Hepatocyte (in vitro differentiated cells): ENCODE results near the gene SCRN2.

Experiments used
- EZH2 ChIP-seq: fragments of 200-600 bp; sonication (generic); IDR thresholded peaks from 2 replicates; pipeline ENCODE4 v1.6.1; 2016; ENCODE audit warnings: antibody characterized with exemption, mild to moderate bottlenecking, borderline replicate concordance
- EZH2phosphoT487 ChIP-seq: fragments of 200-600 bp; sonication (generic); IDR thresholded peaks from one replicate; pipeline ENCODE4 v1.6.1; 2018; ENCODE audit warnings: antibody characterized with exemption, mild to moderate bottlenecking, low read depth, moderate library complexity; ENCODE audit not compliant: unreplicated experiment, severe bottlenecking
- TF ChIP-seq, protein P1 (sequence below): fragments of 200-600 bp; sonication (generic); IDR thresholded peaks from 2 replicates; pipeline ENCODE4 v1.5.1; 2016; ENCODE audit warnings: antibody characterized with exemption, mild to moderate bottlenecking; ENCODE audit not compliant: poor library complexity

DNA sequence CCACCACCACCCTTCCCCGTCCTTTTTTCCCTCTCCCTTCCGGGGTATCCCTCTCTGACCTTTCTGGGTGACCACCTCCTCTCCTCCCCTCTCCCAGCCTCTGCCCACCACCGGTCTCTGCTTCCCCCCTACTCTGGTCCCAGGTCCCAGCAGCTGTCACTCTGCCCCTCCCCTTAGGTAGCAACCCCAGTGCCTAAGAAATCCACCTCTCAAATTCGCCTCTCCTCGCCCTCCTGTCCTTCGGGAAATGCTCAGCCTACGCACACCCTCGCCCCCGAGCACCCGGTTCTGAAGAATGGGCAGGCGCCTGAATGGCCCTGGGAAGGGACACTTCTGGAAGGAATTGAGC is 10.7 kb upstream of the SCRN2 start:
- TF ChIP-seq, protein P1, sequence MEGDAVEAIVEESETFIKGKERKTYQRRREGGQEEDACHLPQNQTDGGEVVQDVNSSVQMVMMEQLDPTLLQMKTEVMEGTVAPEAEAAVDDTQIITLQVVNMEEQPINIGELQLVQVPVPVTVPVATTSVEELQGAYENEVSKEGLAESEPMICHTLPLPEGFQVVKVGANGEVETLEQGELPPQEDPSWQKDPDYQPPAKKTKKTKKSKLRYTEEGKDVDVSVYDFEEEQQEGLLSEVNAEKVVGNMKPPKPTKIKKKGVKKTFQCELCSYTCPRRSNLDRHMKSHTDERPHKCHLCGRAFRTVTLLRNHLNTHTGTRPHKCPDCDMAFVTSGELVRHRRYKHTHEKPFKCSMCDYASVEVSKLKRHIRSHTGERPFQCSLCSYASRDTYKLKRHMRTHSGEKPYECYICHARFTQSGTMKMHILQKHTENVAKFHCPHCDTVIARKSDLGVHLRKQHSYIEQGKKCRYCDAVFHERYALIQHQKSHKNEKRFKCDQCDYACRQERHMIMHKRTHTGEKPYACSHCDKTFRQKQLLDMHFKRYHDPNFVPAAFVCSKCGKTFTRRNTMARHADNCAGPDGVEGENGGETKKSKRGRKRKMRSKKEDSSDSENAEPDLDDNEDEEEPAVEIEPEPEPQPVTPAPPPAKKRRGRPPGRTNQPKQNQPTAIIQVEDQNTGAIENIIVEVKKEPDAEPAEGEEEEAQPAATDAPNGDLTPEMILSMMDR, result no peak
- TF ChIP-seq EZH2phosphoT487 (no peak), EZH2 (no peak)
